ENCODE measurements around the gene HLA-F. TPM values are rescaled to one million over a fixed set of nuclear protein-coding genes. Genes with fewer than 3 reads are reported as not detected.

The HLA-F gene
- total and polyA plus RNA-seq, 4 donors, result 76.2 to 451 (median 153) TPM

GRCh38 chr6:29743568-29743967 lies 20.3 kb downstream of the HLA-F start:
- no peak for TF ChIP-seq CTCF (IDR thresholded peaks at IDR 0.05; ENCODE audit: control extremely low read depth, extremely low read depth)
- Histone ChIP-seq H3K9me3 (ENCODE audit: control insufficient read depth in 4 of 4, insufficient read depth in 3 of 4, low read length in 3 of 4) (no peaks in the 10 kb centered on the region), H3K9ac (ENCODE audit: insufficient read depth in 1 of 2, low read length in 2 of 2) (no peak overlapping the region), H3K27ac (ENCODE audit: low read depth in 1 of 2, low read length in 1 of 2) (no peak overlapping the region), H3K36me3 (ENCODE audit: control insufficient read depth in 4 of 4, insufficient read depth in 4 of 4, low read length in 4 of 4) (peaks cover 0 to 7% (median 0%) of the 10 kb centered on the region in 4 donors), H3K27me3 (ENCODE audit: control insufficient read depth in 3 of 3, insufficient read depth in 3 of 3, low read length in 2 of 3) (peaks cover 0 to 22% (median 2%) of the 10 kb centered on the region in 3 donors), H3K4me1 (ENCODE audit: control insufficient read depth in 5 of 5, insufficient read depth in 5 of 5, low read length in 5 of 5) (peaks cover 0 to 3% (median 0%) of the 10 kb centered on the region in 5 donors), H3K4me3 (no peak overlapping the region)
- ATAC-seq (ENCODE audit: insufficient read depth, low FRiP score), result no peak
- 86 to 87% methylated on average over 6 of the region's 6 CpGs for WGBS, 2 donors
- DNase-seq, result no peak

- ATAC-seq (ENCODE audit: insufficient read depth, low FRiP score), result no peak
- Histone ChIP-seq H3K9ac (ENCODE audit: insufficient read depth in 1 of 2, low read length in 2 of 2) (no peak overlapping the region), H3K9me3 (ENCODE audit: control insufficient read depth in 4 of 4, insufficient read depth in 3 of 4, low read length in 3 of 4) (no peaks in the 10 kb centered on the region), H3K4me1 (ENCODE audit: control insufficient read depth in 5 of 5, insufficient read depth in 5 of 5, low read length in 5 of 5) (peaks cover 0 to 7% (median 0%) of the 10 kb centered on the region in 5 donors), H3K4me3 (no peak overlapping the region), H3K27me3 (ENCODE audit: control insufficient read depth in 3 of 3, insufficient read depth in 3 of 3, low read length in 2 of 3) (peaks cover 0 to 22% (median 2%) of the 10 kb centered on the region in 3 donors), H3K36me3 (ENCODE audit: control insufficient read depth in 4 of 4, insufficient read depth in 4 of 4, low read length in 4 of 4) (peaks cover 0 to 7% (median 0%) of the 10 kb centered on the region in 4 donors), H3K27ac (ENCODE audit: low read depth in 1 of 2, low read length in 1 of 2) (no peak overlapping the region)
- no peak for DNase-seq
- no peak for TF ChIP-seq CTCF (IDR thresholded peaks at IDR 0.05; ENCODE audit: control extremely low read depth, extremely low read depth)
- WGBS, 2 donors, result 93 to 96% methylated on average over 4 of the region's 4 CpGs
Observed at GRCh38 chr6:29744131-29744530, 20.9 kb downstream of the HLA-F start.

- no peaks in the 10 kb centered on the region for H3K9me3 ChIP-seq (ENCODE audit: control insufficient read depth in 4 of 4, insufficient read depth in 3 of 4, low read length in 3 of 4)
- no peak for ATAC-seq (ENCODE audit: insufficient read depth, low FRiP score)
- no peak for TF ChIP-seq CTCF (IDR thresholded peaks at IDR 0.05; ENCODE audit: control extremely low read depth, extremely low read depth)
- WGBS, 2 donors, result 89 to 90% methylated on average over 4 of the region's 4 CpGs
- no peak overlapping the region for H3K9ac ChIP-seq (ENCODE audit: insufficient read depth in 1 of 2, low read length in 2 of 2)
- DNase-seq, result no peak
- peaks cover 0 to 7% (median 0%) of the 10 kb centered on the region in 4 donors for H3K36me3 ChIP-seq (ENCODE audit: control insufficient read depth in 4 of 4, insufficient read depth in 4 of 4, low read length in 4 of 4)
- H3K27me3 ChIP-seq (ENCODE audit: control insufficient read depth in 3 of 3, insufficient read depth in 3 of 3, low read length in 2 of 3), result peaks cover 0 to 22% (median 2%) of the 10 kb centered on the region in 3 donors
- no peak overlapping the region for H3K27ac ChIP-seq (ENCODE audit: low read depth in 1 of 2, low read length in 1 of 2)
- peaks cover 0 to 11% (median 0%) of the 10 kb centered on the region in 5 donors for H3K4me1 ChIP-seq (ENCODE audit: control insufficient read depth in 5 of 5, insufficient read depth in 5 of 5, low read length in 5 of 5)
- no peak overlapping the region for H3K4me3 ChIP-seq
Observed at GRCh38 chr6:29744621-29745020, 21.4 kb downstream of the HLA-F start.

- H3K4me1 ChIP-seq (ENCODE audit: control insufficient read depth in 5 of 5, insufficient read depth in 5 of 5, low read length in 5 of 5), result peaks cover 0 to 11% (median 0%) of the 10 kb centered on the region in 5 donors
- WGBS, 2 donors, result 93 to 94% methylated on average over 3 of the region's 3 CpGs
- ATAC-seq (ENCODE audit: insufficient read depth, low FRiP score), result no peak
- no peak overlapping the region for H3K4me3 ChIP-seq
- H3K27me3 ChIP-seq (ENCODE audit: control insufficient read depth in 3 of 3, insufficient read depth in 3 of 3, low read length in 2 of 3), result peaks cover 0 to 22% (median 2%) of the 10 kb centered on the region in 3 donors
- no peak overlapping the region for H3K9ac ChIP-seq (ENCODE audit: insufficient read depth in 1 of 2, low read length in 2 of 2)
- H3K9me3 ChIP-seq (ENCODE audit: control insufficient read depth in 4 of 4, insufficient read depth in 3 of 4, low read length in 3 of 4), result no peaks in the 10 kb centered on the region
- no peak for TF ChIP-seq CTCF (IDR thresholded peaks at IDR 0.05; ENCODE audit: control extremely low read depth, extremely low read depth)
- H3K27ac ChIP-seq (ENCODE audit: low read depth in 1 of 2, low read length in 1 of 2), result no peak overlapping the region
- no peak for DNase-seq
- peaks cover 0 to 7% (median 0%) of the 10 kb centered on the region in 4 donors for H3K36me3 ChIP-seq (ENCODE audit: control insufficient read depth in 4 of 4, insufficient read depth in 4 of 4, low read length in 4 of 4)
Observed at GRCh38 chr6:29745386-29745785, 22.2 kb downstream of the HLA-F start.

All from lung (tissue), 12 donors.